ENCODE data around the gene GPSM1. TPM values are rescaled to one million over a fixed set of nuclear protein-coding genes. Genes with fewer than 3 reads are reported as not detected.

Gene GPSM1
- total and polyA plus RNA-seq, 5 donors from 2014 or later, result 0.59 to 12.3 (median 1.3) TPM

- Mint-ChIP-seq H3K27me3 (no peaks in the 10 kb centered on the region), H3K4me1 (peaks cover 0 to 4% (median 0%) of the 10 kb centered on the region in 4 donors), H3K9me3 (no peaks in the 10 kb centered on the region), H3K27ac (no peak overlapping the region), H3K4me3 (no peak overlapping the region), H3K36me3 (no peaks in the 10 kb centered on the region)
- H3K27me3 ChIP-seq (ENCODE audit: control insufficient read depth, insufficient read depth, low read length), result no peaks in the 10 kb centered on the region
- H3K4me3 ChIP-seq (ENCODE audit: low read depth, low read length), result no peak overlapping the region
- H3K9me3 ChIP-seq (ENCODE audit: control insufficient read depth in 2 of 2, low read length in 2 of 2), result no peaks in the 10 kb centered on the region
- DNase-seq (no peak), ATAC-seq (ENCODE audit: low read depth in 2 of 2) (no peak)
- H3K4me1 ChIP-seq (ENCODE audit: control insufficient read depth, insufficient read depth, low read length, poor library complexity, severe bottlenecking), result no peaks in the 10 kb centered on the region
- no peak overlapping the region for H3K27ac ChIP-seq (ENCODE audit: insufficient read depth, low read length, poor library complexity, severe bottlenecking)
- H3K36me3 ChIP-seq (ENCODE audit: control insufficient read depth, insufficient read depth, low read length), result no peaks in the 10 kb centered on the region
These were observed 30.7 kb downstream of the GPSM1 start for GRCh38 chr9:136358016-136358415.

- Histone ChIP-seq H3K27me3 (ENCODE audit: control insufficient read depth, insufficient read depth, low read length) (no peaks in the 10 kb centered on the region), H3K36me3 (ENCODE audit: control insufficient read depth, insufficient read depth, low read length) (no peaks in the 10 kb centered on the region), H3K27ac (ENCODE audit: insufficient read depth, low read length, poor library complexity, severe bottlenecking) (no peak overlapping the region), H3K4me1 (ENCODE audit: control insufficient read depth, insufficient read depth, low read length, poor library complexity, severe bottlenecking) (no peaks in the 10 kb centered on the region), H3K9me3 (ENCODE audit: control insufficient read depth in 2 of 2, low read length in 2 of 2) (no peaks in the 10 kb centered on the region), H3K4me3 (ENCODE audit: low read depth, low read length) (no peak overlapping the region)
- Mint-ChIP-seq H3K27ac (no peak overlapping the region), H3K9me3 (no peaks in the 10 kb centered on the region), H3K4me1 (peaks cover 0 to 4% (median 0%) of the 10 kb centered on the region in 4 donors), H3K4me3 (no peak overlapping the region), H3K36me3 (no peaks in the 10 kb centered on the region), H3K27me3 (no peaks in the 10 kb centered on the region)
- ATAC-seq (ENCODE audit: low read depth in 2 of 2) (no peak), DNase-seq (no peak)
These were observed 31.5 kb downstream of the GPSM1 start for GRCh38 chr9:136358888-136359287.

GRCh38 chr9:136359774-136360718 lies 32.7 kb downstream of the GPSM1 start:
- Mint-ChIP-seq H3K4me3 (peak overlapping the region in 2 of 4 donors; percentile 28 to 60), H3K36me3 (no peaks in the 10 kb centered on the region), H3K27ac (no peak overlapping the region), H3K9me3 (no peaks in the 10 kb centered on the region), H3K4me1 (peaks cover 0 to 4% (median 0%) of the 10 kb centered on the region in 4 donors), H3K27me3 (no peaks in the 10 kb centered on the region)
- DNase-seq (no peak), ATAC-seq (ENCODE audit: low read depth in 2 of 2) (no peak)
- H3K36me3 ChIP-seq (ENCODE audit: control insufficient read depth, insufficient read depth, low read length), result no peaks in the 10 kb centered on the region
- H3K4me3 ChIP-seq (ENCODE audit: low read depth, low read length), result no peak overlapping the region
- no peaks in the 10 kb centered on the region for H3K9me3 ChIP-seq (ENCODE audit: control insufficient read depth in 2 of 2, low read length in 2 of 2)
- H3K4me1 ChIP-seq (ENCODE audit: control insufficient read depth, insufficient read depth, low read length, poor library complexity, severe bottlenecking), result no peaks in the 10 kb centered on the region
- no peaks in the 10 kb centered on the region for H3K27me3 ChIP-seq (ENCODE audit: control insufficient read depth, insufficient read depth, low read length)
- no peak overlapping the region for H3K27ac ChIP-seq (ENCODE audit: insufficient read depth, low read length, poor library complexity, severe bottlenecking)

- no peaks in the 10 kb centered on the region for H3K4me1 ChIP-seq (ENCODE audit: control insufficient read depth, insufficient read depth, low read length, poor library complexity, severe bottlenecking)
- H3K36me3 ChIP-seq (ENCODE audit: control insufficient read depth, insufficient read depth, low read length), result no peaks in the 10 kb centered on the region
- H3K27ac Mint-ChIP-seq, result no peak overlapping the region
These were observed 33.9 kb downstream of the GPSM1 start for GRCh38 chr9:136361047-136361753.

GRCh38 chr9:136361754-136362449 lies 34.6 kb downstream of the GPSM1 start:
- Histone ChIP-seq H3K9me3 (ENCODE audit: control insufficient read depth in 2 of 2, low read length in 2 of 2) (no peaks in the 10 kb centered on the region), H3K36me3 (ENCODE audit: control insufficient read depth, insufficient read depth, low read length) (no peaks in the 10 kb centered on the region), H3K4me3 (ENCODE audit: low read depth, low read length) (no peak overlapping the region), H3K27me3 (ENCODE audit: control insufficient read depth, insufficient read depth, low read length) (no peaks in the 10 kb centered on the region), H3K27ac (ENCODE audit: insufficient read depth, low read length, poor library complexity, severe bottlenecking) (no peak overlapping the region), H3K4me1 (ENCODE audit: control insufficient read depth, insufficient read depth, low read length, poor library complexity, severe bottlenecking) (no peaks in the 10 kb centered on the region)
- Mint-ChIP-seq H3K9me3 (no peaks in the 10 kb centered on the region), H3K4me3 (peak overlapping the region; percentile 21 to 63 (median 54)), H3K36me3 (no peaks in the 10 kb centered on the region), H3K27ac (no peak overlapping the region), H3K27me3 (peaks cover 5% of the 10 kb centered on the region), H3K4me1 (peaks cover 0 to 4% (median 0%) of the 10 kb centered on the region in 4 donors)
- DNase-seq, result no peak
- ATAC-seq (ENCODE audit: low read depth in 2 of 2), result no peak

More at GRCh38 chr9:136361047-136361753, 33.9 kb downstream of the GPSM1 start:
- Mint-ChIP-seq H3K4me1 (peaks cover 0 to 4% (median 0%) of the 10 kb centered on the region in 4 donors), H3K27me3 (peaks cover 4% of the 10 kb centered on the region), H3K9me3 (no peaks in the 10 kb centered on the region), H3K36me3 (no peaks in the 10 kb centered on the region), H3K4me3 (peak overlapping the region in 3 of 4 donors; percentile 52 to 63 (median 56))
- H3K27me3 ChIP-seq (ENCODE audit: control insufficient read depth, insufficient read depth, low read length), result no peaks in the 10 kb centered on the region
- no peak overlapping the region for H3K4me3 ChIP-seq (ENCODE audit: low read depth, low read length)
- DNase-seq (no peak), ATAC-seq (ENCODE audit: low read depth in 2 of 2) (no peak)
- no peaks in the 10 kb centered on the region for H3K9me3 ChIP-seq (ENCODE audit: control insufficient read depth in 2 of 2, low read length in 2 of 2)
- no peak overlapping the region for H3K27ac ChIP-seq (ENCODE audit: insufficient read depth, low read length, poor library complexity, severe bottlenecking)

GRCh38 chr9:136362450-136362784 lies 35.1 kb downstream of the GPSM1 start:
- Histone ChIP-seq H3K27ac (ENCODE audit: insufficient read depth, low read length, poor library complexity, severe bottlenecking) (peak overlapping the region; percentile 78), H3K4me3 (ENCODE audit: low read depth, low read length) (no peak overlapping the region), H3K36me3 (ENCODE audit: control insufficient read depth, insufficient read depth, low read length) (no peaks in the 10 kb centered on the region), H3K4me1 (ENCODE audit: control insufficient read depth, insufficient read depth, low read length, poor library complexity, severe bottlenecking) (no peaks in the 10 kb centered on the region), H3K27me3 (ENCODE audit: control insufficient read depth, insufficient read depth, low read length) (no peaks in the 10 kb centered on the region), H3K9me3 (ENCODE audit: control insufficient read depth in 2 of 2, low read length in 2 of 2) (no peaks in the 10 kb centered on the region)
- ATAC-seq (ENCODE audit: low read depth in 2 of 2) (no peak), DNase-seq (no peak)
- H3K4me3 Mint-ChIP-seq, result peak overlapping the region; percentile 84 to 88 (median 86)
- H3K36me3 Mint-ChIP-seq, result no peaks in the 10 kb centered on the region
- H3K4me1 Mint-ChIP-seq, result peaks cover 0 to 4% (median 0%) of the 10 kb centered on the region in 4 donors
- H3K27ac Mint-ChIP-seq, result peak overlapping the region in 1 of 3 donors; percentile 49
- H3K9me3 Mint-ChIP-seq, result no peaks in the 10 kb centered on the region
- H3K27me3 Mint-ChIP-seq, result peaks cover 5% of the 10 kb centered on the region

GRCh38 chr9:136363106-136363948 lies 36.0 kb downstream of the GPSM1 start, which contains the start of gene DNLZ:
TSS of gene DNLZ (minus strand) at chr9:136363744. CDS start at chr9:136363714, 30 bp downstream.
- peak within 1 kb of the TSS in 2 of 3 donors; percentile 49 to 80 for H3K27ac Mint-ChIP-seq
- ATAC-seq (ENCODE audit: low read depth in 2 of 2) (peak; percentile 80 to 85), DNase-seq (peak; percentile 86 to 93 (median 89))
- Histone ChIP-seq H3K9me3 (ENCODE audit: control insufficient read depth in 2 of 2, low read length in 2 of 2) (no peaks in the 10 kb centered on the region), H3K27ac (ENCODE audit: insufficient read depth, low read length, poor library complexity, severe bottlenecking) (peak within 1 kb of the TSS; percentile 78), H3K36me3 (ENCODE audit: control insufficient read depth, insufficient read depth, low read length) (no peaks in the 10 kb centered on the region), H3K4me1 (ENCODE audit: control insufficient read depth, insufficient read depth, low read length, poor library complexity, severe bottlenecking) (no peaks in the 10 kb centered on the region), H3K27me3 (ENCODE audit: control insufficient read depth, insufficient read depth, low read length) (no peaks in the 10 kb centered on the region), H3K4me3 (ENCODE audit: low read depth, low read length) (no peak within 1 kb of the TSS)
- no peaks in the 10 kb centered on the region for H3K9me3 Mint-ChIP-seq
- H3K27me3 Mint-ChIP-seq, result peaks cover 5% of the 10 kb centered on the region
- H3K36me3 Mint-ChIP-seq, result no peaks in the 10 kb centered on the region
- H3K4me3 Mint-ChIP-seq, result peak within 1 kb of the TSS; percentile 84 to 88 (median 86)
- H3K4me1 Mint-ChIP-seq, result peaks cover 0 to 4% (median 0%) of the 10 kb centered on the region in 4 donors
